HG02759 (cell line): ENCODE results near the gene DCXR.
"Not testable (repeated sequence)": the region's sequence is repeated elsewhere in the genome, so short reads cannot be mapped to it uniquely, and the experiment has no call there.

ENCODE experiments used
- ATAC-seq: cut with Tn5 transposase; IDR thresholded peaks from one replicate; pipeline ENCODE4 v1.9.1; 2021; ENCODE audit warnings: mild to moderate bottlenecking, moderate library complexity; ENCODE audit not compliant: unreplicated experiment

The DCXR gene

DNA sequence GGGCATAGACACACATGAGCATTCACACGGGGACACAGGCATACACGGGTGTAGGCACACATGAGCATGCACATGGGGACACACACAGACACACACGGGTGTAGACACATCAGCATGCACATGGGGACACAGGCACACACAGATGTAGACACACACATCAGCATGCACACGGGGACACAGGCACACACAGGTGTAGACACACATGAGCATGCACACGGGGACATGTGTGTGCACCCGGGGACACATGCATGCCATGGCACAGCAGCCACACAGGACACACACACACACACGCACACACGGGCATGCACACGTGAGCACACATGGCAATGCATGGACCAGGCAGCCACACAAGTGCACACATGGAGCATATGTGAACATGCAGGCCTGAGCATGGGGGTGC, 5.2 kb upstream of the DCXR start:
- no peak for ATAC-seq

DNA sequence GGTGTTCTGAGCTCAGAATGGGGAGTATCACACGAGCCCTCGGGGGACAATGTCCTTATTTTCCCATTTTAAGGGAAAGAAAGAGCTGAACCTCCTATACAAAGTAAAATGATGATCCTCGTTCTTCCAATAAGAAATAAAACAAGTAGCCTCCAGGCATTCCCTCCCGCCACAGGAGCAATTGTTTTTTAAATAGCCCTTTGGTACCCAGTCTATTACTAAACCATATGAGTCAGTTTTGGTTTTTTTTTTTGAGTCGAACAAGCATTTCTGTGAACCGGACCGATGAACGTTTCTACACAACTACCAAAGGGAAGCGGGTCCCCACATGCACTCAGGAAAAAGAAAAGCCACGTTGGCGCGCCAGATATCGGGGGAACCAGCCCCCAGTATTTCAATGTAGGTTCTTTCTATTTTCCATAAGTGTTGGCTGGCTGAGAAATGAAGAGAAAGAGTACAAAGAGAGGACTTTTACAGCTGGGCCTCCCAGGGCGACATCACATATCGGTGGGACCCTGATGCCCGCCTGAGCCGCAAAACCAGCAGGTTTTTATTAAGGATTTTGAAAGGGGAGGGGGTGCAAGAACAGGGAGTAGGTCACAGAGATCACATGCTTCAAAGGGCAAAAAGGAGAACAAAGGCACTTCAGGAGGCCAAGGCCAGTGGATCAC, 3.8 kb upstream of the DCXR start:
- no peak for ATAC-seq

DNA sequence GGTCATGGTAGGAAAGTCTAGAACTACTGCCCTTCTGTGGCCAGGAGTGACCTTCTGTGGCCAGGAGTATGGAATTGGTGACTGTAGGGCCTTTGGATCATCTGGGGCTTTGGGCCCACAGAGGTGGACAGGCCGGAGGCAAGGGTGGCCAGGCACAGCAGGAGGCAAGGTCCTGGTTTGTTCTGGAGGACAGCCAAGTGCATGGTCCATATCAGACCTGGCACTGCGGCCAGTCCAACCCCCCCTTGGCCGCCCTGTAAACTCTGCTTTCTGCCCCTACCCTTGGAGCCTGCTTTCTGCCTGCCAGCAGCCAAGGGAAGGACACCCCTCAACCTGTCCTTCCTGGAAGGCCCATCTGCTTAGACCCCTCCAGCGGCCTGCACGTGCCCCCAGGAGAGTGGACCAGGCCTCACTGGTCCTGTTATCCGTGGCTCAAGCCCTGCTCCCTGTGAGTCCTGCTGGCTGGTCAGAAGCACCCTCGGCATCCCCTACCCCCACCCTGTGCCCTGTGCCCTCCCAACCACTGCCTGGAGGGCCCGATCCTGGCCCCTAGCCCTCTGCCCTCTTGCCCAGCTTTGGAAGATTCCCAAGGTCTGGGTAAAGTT, 2.3 kb upstream of the DCXR start:
- ATAC-seq: no peak

DNA sequence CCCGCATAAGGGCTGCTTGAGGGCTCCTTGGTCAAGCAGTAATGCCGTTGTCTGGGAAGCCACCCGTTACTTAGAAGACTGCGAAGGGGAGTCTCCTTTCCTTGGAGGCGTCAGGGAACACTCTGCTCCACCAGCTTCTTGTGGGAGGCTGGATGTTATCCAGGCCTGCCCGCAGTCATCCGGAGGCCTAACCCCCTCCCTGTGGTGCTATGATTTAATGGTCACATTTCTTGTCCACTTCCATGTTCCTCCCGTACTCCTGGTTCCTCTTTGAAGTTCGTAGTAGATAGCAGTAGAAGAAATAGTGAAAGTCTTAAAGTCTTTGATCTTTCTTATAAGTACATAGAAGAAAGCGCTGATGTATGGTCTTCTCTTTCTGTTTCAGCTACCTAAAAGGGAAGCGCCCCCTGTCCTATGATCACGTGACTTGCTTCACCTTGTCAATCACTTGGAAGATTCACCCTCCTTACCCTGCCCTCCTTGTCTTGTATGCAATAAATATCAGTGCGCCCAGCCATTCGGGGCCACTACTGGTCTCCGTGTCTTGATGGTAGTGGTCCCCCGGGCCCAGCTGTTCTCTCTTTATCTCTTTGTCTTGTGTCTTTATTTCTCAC, 1.4 kb upstream of the DCXR start:
- ATAC-seq: not testable (repeated sequence)

DNA sequence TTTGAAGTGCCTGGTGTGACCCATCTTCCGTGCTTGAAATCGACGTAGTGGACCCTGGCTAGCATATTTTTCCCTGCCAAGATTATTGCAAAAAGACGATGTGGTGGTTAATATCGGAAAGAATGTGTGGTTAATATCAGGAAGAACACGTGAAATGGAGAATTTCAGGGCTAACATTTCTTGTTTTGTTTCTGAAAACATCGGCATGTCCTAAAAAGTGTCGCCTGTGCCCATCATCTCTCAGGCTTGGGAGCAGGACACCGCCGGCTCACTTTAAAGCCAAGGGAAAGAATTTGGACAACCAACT, 345 bp upstream of the DCXR start:
- no peak for ATAC-seq

DNA sequence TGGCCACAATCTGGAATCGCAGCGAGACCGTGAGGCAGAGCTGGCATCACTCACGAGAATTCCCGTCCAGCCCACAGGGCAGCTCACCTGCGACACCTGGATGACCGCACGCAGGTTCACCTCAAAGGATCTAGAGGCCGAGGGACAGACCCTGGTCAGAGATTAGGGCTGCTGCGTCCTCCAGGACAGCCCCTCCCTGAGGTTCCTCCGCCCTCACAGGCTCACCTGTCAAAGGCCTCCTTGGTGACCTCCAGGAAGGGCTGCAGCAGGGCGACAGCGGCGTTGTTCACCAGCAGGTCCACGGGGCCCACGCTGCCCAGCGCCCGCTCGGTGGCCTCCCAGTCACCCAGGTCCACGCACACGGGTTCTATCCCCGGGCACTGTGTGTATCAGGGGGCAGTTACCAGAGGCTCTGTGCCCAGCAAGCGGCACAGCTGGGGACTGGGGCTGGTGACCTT, 834 bp downstream of the DCXR start:
- ATAC-seq: no peak

DNA sequence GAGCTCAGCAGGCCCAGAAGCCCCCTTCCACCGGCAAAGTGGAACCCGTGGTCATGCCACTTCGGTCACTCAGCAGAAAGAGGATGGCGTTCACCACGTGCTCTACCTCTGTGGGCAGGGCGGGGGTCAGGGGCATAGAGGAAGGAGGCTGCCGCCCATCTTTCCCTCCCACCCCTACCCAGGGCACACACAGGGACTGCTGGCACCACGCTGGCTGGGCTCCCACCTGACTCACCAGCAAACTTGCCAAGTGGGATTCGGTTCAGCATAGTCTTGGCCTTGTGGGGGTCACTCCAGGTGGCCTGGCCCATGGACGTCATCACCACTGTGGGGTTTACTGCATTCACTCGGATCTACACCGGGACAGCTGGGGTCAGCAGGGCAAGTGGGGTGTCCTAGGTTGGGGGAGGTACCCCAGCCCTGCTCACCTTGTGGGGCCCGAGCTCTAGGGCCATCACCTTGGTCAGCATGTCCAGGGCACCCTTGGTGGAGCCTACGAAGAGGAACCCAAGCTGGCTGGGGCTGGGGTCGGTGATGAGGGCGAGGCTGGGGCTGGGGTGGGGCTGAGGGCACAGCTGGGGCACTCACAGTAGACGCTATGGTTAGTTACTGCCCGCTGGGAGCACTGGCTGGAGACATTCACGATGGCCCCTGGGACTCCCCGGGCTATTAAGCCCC, 1.4 kb downstream of the DCXR start:
- ATAC-seq: no peak

DNA sequence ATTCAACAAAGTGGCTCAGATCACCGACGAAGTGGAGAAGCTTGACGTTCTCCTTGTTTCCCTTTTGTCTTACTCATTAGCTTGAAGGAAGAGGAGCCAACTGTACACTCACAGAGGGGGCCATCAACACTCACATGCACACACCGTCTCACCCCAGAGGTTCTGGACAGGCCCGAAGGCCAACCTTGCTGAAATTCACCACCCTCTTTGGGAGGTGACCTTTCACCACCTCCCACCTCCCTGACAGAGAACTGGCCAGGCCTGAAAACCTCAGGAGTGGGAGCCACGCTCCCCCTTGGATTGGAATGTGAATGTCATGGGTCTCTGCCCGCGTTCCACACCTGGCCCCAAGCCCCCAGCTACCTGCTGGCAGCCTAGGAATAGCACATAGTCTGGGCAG, 2.0 kb downstream of the DCXR start:
- no peak for ATAC-seq

DNA sequence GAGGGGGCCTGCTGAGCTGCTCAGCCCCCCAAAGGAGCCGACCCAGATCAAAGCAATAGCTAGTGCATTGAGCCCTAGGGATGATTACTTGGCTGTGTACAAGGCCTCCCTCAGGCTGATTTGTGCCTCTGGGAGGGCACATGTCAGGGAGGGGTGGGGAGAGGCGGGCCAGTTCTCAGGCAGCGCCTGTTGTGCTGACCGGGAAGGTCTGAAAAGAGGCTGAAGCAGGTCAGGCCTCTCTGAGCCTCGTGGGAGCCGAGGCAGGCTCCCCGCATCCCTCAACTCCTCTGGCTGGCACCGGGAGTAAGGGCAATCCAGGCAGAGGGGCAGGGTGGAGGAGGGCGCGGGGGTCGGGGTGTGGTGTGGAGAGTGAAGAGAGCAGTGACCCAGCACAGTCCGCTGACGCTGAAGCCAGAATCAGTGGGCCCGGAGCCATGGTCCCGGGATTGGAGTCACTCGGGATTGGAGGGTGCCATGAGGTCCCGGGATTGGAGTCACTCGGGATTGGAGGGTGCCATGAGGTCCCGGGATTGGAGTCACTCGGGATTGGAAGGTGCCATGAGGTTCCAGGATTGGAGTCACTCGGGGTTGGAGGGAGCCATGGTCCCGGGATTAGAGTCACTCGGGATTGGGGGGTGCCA, 3.0 kb downstream of the DCXR start:
- no peak for ATAC-seq

DNA sequence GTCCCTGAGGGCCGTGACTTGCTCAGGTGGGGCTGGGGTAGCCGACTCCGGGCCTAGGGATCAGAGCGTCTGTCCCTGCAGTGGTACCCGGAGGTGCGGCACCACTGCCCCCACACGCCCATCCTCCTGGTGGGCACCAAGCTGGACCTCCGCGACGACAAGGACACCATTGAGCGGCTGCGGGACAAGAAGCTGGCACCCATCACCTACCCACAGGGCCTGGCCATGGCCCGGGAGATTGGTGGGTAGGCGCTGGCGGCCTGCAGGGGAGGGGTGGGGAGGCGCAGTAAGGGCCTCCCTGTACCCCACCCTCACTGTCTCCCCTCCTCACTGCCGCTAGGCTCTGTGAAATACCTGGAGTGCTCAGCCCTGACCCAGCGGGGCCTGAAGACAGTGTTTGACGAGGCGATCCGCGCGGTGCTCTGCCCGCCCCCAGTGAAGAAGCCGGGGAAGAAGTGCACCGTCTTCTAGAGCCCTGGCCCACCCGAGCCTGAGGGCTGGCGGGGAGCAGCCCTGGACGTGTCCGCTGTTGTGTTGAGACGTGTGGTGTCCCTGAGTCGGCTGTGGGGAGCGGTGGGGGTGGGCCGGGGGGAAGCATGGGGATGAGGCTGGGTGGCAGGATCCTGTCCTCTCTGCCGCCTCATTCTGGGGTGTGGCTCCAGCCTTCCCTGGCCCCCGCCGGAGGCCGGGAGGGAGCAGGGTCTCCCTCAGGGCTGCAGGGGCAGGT, 4.0 kb downstream of the DCXR start:
- no peak for ATAC-seq

DNA sequence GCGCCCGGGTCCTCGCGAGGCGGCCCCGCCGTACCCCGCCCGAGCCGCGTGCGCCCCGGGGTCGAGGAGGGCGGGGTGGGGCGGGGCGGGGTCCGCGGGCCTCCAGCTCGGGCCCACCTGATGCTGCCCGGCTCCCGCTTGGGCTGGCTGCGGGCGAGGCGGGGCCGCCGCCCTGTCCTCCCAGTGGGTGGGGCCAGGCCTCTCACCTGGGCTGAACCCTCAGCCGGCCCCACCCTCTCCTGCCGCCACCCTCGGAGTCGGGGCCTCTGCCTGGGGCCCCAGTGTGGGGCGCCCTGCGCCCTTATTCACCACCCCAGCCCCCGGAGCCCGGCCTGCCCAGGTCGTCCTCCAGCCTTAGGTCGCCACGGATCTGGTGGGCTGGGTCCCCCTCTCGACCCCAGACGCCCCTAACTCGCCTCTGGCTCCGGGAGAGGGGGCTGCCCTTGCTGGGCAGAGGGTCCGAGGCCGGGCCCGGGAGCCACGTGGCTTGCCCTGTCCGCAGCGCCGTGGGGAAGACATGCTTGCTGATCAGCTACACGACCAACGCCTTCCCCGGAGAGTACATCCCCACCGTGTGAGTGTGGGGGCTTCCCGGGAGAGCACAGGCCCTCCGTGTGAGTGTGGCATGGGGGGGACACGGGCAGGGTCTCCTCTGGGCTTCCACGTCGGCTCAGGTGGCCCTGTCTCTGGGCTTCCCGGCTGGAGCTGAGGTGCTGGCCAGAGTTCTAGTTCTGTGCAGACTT, 5.4 kb downstream of the DCXR start:
- no peak for ATAC-seq

DNA sequence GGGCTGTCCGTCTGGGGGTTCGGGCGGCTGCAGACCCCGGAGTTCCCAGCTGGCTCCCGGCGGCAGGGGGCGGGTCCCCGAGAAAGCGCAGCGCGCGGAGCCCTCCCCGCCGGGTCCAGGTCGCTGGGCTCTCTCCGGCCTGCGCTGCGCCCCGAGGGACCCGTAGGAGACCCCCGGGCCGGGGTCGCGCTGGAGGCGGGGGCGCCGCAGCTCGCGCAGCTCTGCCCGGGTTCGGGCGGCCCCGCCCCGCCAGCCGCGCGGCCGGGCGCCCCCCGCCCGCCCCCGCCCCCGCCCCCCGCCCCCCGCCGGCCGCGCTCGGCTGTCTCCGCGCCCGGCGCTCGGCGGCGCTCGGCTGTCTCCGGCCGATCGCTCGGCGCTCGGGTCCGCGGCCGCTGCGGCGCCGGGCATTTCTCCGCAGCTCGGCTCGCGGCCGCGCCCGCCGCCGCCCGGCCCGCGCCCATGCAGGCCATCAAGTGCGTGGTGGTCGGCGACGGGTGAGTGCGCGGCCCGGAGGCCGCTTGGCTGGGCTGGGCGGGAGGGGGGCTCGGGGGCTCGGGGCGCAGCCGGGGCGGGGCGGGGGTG, 6.1 kb downstream of the DCXR start, which contains the start of gene RAC3:
Gene RAC3 (plus strand): TSS at position 376 of the 582 bp plus-strand sequence. CDS start 84 bp downstream, at position 460.
- ATAC-seq: peak; percentile 26

DNA sequence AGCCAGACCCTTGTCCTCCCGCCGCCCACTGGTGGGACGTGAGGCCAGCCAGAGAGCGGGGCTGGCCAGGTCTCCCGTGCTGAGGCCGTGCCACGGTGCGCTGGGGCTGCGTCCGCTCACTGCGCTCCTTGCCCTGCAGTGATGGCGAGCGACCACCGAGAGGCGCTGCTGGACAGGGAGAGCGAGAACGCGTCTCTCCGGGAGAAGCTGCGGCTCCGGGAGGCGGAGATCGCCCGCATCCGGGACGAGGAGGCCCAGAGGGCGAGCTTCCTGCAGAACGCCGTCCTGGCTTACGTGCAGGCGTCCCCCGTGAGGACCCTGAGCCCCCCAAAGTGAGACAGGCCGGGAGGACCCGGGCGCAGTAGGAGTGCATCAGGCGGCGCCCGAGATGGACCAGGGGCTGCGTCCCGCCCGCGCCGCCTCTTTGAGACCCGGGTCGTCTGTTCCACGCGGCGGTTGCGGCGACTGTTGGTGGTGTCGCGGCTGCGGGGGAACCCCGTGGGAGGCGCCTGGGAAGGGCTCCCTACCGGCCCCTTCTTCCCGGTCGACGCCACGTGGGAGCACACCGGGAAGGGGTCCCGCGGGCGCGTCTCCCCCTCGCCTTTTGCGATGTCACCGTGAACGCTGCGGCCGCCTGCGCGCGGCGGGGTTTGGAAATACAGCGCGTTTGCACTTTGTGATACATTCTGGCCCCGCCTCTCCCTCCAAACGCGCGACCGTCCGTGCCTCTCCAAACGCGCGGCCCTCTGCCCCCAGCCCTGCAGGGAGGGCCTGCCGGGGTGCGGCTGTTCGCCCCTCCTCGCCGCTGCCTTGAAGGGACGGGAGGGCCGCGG, 6.8 kb downstream of the DCXR start:
- peak; percentile 52 for ATAC-seq

DNA sequence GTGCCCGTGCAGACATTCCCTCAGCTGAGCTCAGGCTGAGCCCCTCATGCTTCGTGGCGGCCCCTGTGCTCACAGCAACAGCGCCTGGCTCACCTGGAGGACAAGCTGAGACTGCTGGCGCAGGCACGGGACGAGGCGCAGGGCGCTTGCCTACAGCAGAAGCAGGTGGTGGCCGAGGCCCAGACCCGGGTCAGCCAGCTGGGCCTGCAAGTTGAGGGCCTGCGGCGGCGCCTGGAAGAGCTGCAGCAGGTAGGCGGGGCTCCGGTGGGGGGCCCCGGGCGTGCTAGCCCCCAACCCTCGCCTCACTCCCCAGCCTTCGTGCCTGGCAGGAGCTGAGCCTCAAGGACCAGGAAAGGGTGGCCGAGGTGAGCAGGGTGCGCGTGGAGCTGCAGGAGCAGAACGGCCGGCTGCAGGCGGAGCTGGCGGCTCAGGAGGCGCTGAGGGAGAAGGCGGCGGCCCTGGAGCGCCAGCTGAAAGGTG, 7.5 kb downstream of the DCXR start:
- ATAC-seq: no peak

DNA sequence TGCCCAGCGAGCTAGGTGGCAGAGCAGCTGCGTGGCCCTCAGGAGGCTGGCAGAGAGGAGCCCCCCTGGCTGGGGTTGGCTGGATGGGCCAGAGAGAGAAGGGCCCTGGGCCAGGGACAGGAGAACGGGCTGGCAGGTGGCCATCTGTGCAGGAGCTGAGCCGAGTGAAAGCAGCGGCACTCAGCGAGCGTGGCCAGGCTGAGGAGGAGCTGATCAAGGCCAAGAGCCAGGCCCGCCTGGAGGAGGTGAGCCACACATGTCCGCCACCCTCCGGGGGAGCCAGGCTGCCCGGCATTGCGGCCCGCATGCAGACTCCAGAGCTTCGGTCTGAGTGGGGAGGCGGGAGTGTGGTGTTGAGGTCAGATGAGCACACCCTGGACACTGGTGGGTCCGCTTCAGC, 8.1 kb downstream of the DCXR start:
- no peak for ATAC-seq

DNA sequence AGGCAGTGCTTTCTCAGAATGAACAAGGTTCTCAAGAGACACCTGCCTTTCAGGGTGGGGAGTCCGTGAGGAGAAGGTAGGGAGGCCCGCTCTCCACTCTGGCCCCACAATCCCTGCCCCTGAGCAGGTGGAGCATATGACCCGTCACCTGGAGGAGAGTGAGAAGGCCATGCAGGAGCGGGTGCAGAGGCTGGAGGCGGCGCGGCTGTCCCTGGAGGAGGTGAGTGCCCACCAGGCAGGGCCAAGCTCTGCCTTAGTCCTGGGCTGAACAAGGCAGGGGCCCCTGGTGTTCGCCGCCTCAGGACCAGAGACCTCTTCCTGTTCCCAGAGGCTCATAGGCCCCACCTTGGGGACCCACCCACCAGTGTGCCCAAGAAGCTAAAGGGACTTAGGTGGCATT, 8.5 kb downstream of the DCXR start:
- ATAC-seq: no peak

DNA sequence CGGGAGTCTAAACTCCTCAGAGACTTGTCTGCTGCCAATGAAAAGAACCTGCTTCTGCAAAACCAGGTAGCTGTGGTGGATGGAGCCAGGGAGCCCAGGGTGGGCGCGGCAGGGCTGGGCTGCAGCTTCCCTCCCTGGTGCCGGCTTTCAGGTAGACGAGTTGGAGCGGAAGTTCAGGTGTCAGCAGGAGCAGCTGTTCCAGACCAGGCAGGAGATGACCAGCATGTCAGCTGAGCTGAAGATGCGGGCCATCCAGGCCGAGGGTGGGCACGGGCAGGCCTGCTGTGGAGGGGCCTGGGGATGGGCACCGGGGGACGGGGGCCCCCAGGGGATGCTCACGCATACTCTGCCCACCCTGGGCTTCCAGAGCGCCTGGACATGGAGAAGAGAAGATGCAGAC, 9.3 kb downstream of the DCXR start:
- no peak for ATAC-seq

DNA sequence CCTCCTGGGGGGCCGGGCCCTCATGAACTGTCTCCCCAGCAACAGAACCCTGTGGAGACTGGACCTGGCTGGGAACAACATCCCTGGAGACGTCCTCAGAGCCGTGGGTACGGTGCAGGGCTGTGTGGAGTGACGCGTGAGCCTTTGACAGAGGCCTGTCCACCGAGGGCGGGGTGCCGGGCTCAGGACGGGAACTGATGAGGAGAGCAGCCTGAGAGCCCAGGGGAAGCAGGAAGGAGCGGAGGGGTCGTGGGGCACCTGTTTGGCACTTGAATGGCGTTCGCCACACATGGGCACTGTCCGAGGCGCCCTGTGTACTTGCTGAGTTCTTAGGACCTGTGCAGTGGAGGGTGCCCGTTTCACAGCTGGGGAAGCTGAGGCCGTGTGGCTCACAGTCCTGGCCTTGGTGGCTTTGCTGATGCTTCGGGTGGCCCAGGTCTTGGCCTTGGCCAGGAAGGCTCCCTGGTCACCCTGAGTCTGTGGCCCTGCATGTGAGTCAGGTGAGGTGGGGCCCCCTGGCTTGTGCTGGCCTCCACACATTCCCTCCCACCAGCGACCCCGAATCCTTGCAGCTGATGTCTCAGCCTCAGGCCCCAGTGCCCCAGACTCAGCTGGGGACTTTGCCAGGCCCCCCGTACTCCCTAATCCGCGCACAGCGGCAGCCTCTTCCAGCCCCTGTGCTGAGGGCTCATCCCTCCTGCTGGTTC, 11.9 kb downstream of the DCXR start:
- no peak for ATAC-seq
